ENCODE data around the gene TMEM108.

The TMEM108 gene

GRCh38 chr3:133168025-133168401 is 129.8 kb downstream of the TMEM108 start:
- TF ChIP-seq TAF1 (IDR thresholded peaks at IDR 0.05; ENCODE audit: borderline replicate concordance, insufficient read depth, low read length) (no peak), FOXP2 (optimal IDR thresholded peaks at IDR 0.05; ENCODE audit: borderline replicate concordance, extremely low read depth, extremely low read length, insufficient read depth) (no peak), SIN3A (IDR thresholded peaks at IDR 0.05; ENCODE audit: borderline replicate concordance, insufficient read depth, low read length) (no peak), POLR2AphosphoS5 (IDR thresholded peaks at IDR 0.05; ENCODE audit: low read depth, low read length) (no peak)
- TF ChIP-seq, protein P1, sequence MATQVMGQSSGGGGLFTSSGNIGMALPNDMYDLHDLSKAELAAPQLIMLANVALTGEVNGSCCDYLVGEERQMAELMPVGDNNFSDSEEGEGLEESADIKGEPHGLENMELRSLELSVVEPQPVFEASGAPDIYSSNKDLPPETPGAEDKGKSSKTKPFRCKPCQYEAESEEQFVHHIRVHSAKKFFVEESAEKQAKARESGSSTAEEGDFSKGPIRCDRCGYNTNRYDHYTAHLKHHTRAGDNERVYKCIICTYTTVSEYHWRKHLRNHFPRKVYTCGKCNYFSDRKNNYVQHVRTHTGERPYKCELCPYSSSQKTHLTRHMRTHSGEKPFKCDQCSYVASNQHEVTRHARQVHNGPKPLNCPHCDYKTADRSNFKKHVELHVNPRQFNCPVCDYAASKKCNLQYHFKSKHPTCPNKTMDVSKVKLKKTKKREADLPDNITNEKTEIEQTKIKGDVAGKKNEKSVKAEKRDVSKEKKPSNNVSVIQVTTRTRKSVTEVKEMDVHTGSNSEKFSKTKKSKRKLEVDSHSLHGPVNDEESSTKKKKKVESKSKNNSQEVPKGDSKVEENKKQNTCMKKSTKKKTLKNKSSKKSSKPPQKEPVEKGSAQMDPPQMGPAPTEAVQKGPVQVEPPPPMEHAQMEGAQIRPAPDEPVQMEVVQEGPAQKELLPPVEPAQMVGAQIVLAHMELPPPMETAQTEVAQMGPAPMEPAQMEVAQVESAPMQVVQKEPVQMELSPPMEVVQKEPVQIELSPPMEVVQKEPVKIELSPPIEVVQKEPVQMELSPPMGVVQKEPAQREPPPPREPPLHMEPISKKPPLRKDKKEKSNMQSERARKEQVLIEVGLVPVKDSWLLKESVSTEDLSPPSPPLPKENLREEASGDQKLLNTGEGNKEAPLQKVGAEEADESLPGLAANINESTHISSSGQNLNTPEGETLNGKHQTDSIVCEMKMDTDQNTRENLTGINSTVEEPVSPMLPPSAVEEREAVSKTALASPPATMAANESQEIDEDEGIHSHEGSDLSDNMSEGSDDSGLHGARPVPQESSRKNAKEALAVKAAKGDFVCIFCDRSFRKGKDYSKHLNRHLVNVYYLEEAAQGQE (IDR thresholded peaks at IDR 0.05; ENCODE audit: insufficient read depth in 1 of 2, low read depth in 2 of 2, low read length in 2 of 2), result no peak

DNA sequence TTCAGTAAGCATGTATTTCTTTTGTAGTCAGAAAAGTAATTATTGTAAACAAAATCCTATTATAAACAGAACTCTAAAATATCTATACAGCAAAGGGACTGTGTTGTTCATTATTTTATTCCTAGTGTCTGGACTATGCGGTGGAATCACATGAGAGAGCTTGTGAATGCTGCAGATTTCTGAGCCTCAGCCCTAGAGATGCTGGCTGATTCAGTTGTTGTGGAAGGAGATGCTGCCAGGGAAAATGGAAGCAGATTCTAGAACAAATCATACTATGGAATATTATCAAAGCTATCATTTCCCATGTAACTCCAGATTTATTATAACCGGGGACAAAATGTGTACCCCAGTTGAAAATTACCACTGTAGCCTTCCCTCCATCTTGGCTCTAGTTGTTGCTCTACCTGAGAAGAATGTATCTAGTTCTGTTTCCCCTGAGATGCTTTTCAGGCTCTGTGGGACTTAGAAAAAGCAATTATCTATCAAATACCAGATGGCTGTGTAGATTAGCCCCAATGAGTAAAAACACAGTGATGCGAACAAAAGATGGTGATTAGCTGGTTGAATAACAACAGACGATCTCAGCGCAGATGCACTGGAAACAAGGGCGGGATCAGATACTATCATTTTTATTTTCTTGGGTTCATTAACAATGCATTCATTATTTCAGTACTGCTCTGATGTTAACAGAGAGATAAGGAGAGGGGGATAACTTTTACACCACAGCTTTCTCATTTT is 131.3 kb downstream of the TMEM108 start:
- TF ChIP-seq FOXP2 (optimal IDR thresholded peaks at IDR 0.05; ENCODE audit: borderline replicate concordance, extremely low read depth, extremely low read length, insufficient read depth) (no peak), TAF1 (IDR thresholded peaks at IDR 0.05; ENCODE audit: borderline replicate concordance, insufficient read depth, low read length) (no peak), POLR2AphosphoS5 (IDR thresholded peaks at IDR 0.05; ENCODE audit: low read depth, low read length) (no peak), SIN3A (IDR thresholded peaks at IDR 0.05; ENCODE audit: borderline replicate concordance, insufficient read depth, low read length) (no peak)
- TF ChIP-seq, protein P1 (IDR thresholded peaks at IDR 0.05; ENCODE audit: insufficient read depth in 1 of 2, low read depth in 2 of 2, low read length in 2 of 2), result no peak

GRCh38 chr3:133171831-133172230 is 133.6 kb downstream of the TMEM108 start:
- no peak for TF ChIP-seq TAF1 (IDR thresholded peaks at IDR 0.05; ENCODE audit: borderline replicate concordance, insufficient read depth, low read length)
- no peak for TF ChIP-seq POLR2AphosphoS5 (IDR thresholded peaks at IDR 0.05; ENCODE audit: low read depth, low read length)
- TF ChIP-seq, protein P1 (IDR thresholded peaks at IDR 0.05; ENCODE audit: insufficient read depth in 1 of 2, low read depth in 2 of 2, low read length in 2 of 2), result no peak
- TF ChIP-seq SIN3A (IDR thresholded peaks at IDR 0.05; ENCODE audit: borderline replicate concordance, insufficient read depth, low read length), result no peak
- TF ChIP-seq FOXP2 (optimal IDR thresholded peaks at IDR 0.05; ENCODE audit: borderline replicate concordance, extremely low read depth, extremely low read length, insufficient read depth), result no peak

- no peak for TF ChIP-seq TAF1 (IDR thresholded peaks at IDR 0.05; ENCODE audit: borderline replicate concordance, insufficient read depth, low read length)
- TF ChIP-seq FOXP2 (optimal IDR thresholded peaks at IDR 0.05; ENCODE audit: borderline replicate concordance, extremely low read depth, extremely low read length, insufficient read depth), result no peak
- TF ChIP-seq, protein P1 (IDR thresholded peaks at IDR 0.05; ENCODE audit: insufficient read depth in 1 of 2, low read depth in 2 of 2, low read length in 2 of 2), result no peak
- TF ChIP-seq POLR2AphosphoS5 (IDR thresholded peaks at IDR 0.05; ENCODE audit: low read depth, low read length), result no peak
Observed at GRCh38 chr3:133181392-133182150, 143.4 kb downstream of the TMEM108 start.
